Activated CD8-positive, alpha-beta memory T cell treated with anti-CD3 and anti-CD28 coated beads, Interleukin-2, amount 50 U/mL, for 1 hour (primary cell): ENCODE data around the gene CHMP2A.

ENCODE experiments used
- DNase-seq: peaks from one replicate; pipeline ENCODE4 v3.0.0-alpha.2; 2020; ENCODE audit errors: extremely low read depth

CHMP2A gene

GRCh38 chr19:58569943-58570670 lies 15.2 kb upstream of the CHMP2A start:
- DNase-seq: no peak

GRCh38 chr19:58569191-58569942 lies 14.5 kb upstream of the CHMP2A start:
- no peak for DNase-seq

GRCh38 chr19:58568453-58569130 lies 13.7 kb upstream of the CHMP2A start:
- DNase-seq: no peak

GRCh38 chr19:58566989-58567388 lies 12.1 kb upstream of the CHMP2A start:
- no peak for DNase-seq

- DNase-seq: no peak
Measured at GRCh38 chr19:58563823-58564222, 8.9 kb upstream of the CHMP2A start.

- no peak for DNase-seq
Measured at GRCh38 chr19:58563034-58563573, 8.2 kb upstream of the CHMP2A start.

- no peak for DNase-seq
Measured at GRCh38 chr19:58562122-58563033, 7.5 kb upstream of the CHMP2A start.

- DNase-seq: no peak
Measured at GRCh38 chr19:58561373-58562121, 6.6 kb upstream of the CHMP2A start.

- DNase-seq: no peak
Measured at GRCh38 chr19:58560921-58561320, 6.0 kb upstream of the CHMP2A start.

GRCh38 chr19:58560007-58560887 lies 5.3 kb upstream of the CHMP2A start:
- no peak for DNase-seq

GRCh38 chr19:58559275-58560006 lies 4.5 kb upstream of the CHMP2A start:
- no peak for DNase-seq

GRCh38 chr19:58558623-58559274 lies 3.8 kb upstream of the CHMP2A start:
- DNase-seq: peak; percentile 98

GRCh38 chr19:58558066-58558622 lies 3.2 kb upstream of the CHMP2A start, which contains the start of gene UBE2M:
UBE2M (minus strand) TSS chr19:58558611; CDS start chr19:58558381, 230 bp downstream.
- DNase-seq: no peak

GRCh38 chr19:58557221-58558065 lies 2.5 kb upstream of the CHMP2A start:
- no peak for DNase-seq

GRCh38 chr19:58556622-58557220 lies 1.8 kb upstream of the CHMP2A start:
- no peak for DNase-seq

- DNase-seq: no peak
Measured at GRCh38 chr19:58555920-58556621, 1.2 kb upstream of the CHMP2A start.
